Measurements from ENCODE around the gene TFF2. TPM values are rescaled to one million over a fixed set of nuclear protein-coding genes. Genes with fewer than 3 reads are reported as not detected.

TFF2 gene
- total and polyA plus RNA-seq, 7 donors, result not detected

DNA sequence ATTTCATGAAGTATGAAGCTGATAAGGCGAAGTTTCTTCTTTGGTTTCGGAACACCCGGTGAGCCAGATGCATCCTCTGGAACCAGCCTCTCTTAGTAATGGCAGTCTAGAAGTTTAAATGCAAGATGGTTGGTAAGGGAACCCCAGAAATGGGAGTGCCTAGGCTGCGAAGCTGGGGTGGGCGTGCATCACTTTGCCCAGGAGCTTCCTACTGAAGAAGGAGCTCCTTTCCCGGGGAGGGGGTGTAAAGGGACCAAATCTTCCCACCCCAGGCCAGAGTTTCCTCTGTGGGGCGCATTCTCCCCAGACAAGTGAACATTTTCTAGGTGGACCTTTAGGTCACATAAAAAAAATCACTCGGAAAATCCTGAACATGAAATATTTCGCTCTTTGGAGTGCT, 4.4 kb downstream of the TFF2 start:
- Histone ChIP-seq H3K36me3 (ENCODE audit: insufficient read depth in 1 of 2, low read depth in 1 of 2) (no peaks in the 10 kb centered on the region), H3K4me1 (no peaks in the 10 kb centered on the region), H3K4me3 (no peak overlapping the region), H3K27me3 (ENCODE audit: insufficient read depth in 3 of 3, low read length in 2 of 3) (peaks cover 0 to 18% (median 7%) of the 10 kb centered on the region in 3 donors), H3K9me3 (no peaks in the 10 kb centered on the region), H3K27ac (no peak overlapping the region)
- 86 to 89% (median 87%) methylated on average over 9 of the region's 9 CpGs for WGBS, 3 donors
- ATAC-seq (no peak), DNase-seq (no peak)
- intact Hi-C loops (cut with DNase I), result no loop called here
- TF ChIP-seq, protein P1, sequence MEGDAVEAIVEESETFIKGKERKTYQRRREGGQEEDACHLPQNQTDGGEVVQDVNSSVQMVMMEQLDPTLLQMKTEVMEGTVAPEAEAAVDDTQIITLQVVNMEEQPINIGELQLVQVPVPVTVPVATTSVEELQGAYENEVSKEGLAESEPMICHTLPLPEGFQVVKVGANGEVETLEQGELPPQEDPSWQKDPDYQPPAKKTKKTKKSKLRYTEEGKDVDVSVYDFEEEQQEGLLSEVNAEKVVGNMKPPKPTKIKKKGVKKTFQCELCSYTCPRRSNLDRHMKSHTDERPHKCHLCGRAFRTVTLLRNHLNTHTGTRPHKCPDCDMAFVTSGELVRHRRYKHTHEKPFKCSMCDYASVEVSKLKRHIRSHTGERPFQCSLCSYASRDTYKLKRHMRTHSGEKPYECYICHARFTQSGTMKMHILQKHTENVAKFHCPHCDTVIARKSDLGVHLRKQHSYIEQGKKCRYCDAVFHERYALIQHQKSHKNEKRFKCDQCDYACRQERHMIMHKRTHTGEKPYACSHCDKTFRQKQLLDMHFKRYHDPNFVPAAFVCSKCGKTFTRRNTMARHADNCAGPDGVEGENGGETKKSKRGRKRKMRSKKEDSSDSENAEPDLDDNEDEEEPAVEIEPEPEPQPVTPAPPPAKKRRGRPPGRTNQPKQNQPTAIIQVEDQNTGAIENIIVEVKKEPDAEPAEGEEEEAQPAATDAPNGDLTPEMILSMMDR (IDR thresholded peaks at IDR 0.05), result no peak

DNA sequence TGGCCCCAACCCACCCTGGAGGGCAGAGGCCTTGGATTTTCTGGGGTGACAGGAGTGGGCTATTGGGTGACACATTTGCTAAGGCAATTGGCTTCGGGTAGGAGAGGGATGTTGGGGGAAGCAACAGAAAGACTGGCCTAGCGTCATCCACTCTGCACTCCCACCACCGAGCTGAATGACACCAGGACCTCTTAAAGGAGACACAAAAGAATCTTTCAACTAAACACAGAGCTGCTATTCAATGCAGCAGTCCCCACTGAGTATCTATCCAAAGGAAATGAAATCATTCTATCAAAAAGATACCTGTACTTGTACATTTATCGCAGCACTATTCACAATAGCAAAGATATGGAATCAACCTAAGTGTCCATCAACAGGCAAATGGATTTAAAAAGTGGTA, 6.2 kb downstream of the TFF2 start:
- DNase-seq (no peak), ATAC-seq (no peak)
- WGBS, 3 donors, result 73 to 76% (median 75%) methylated on average over 4 of the region's 4 CpGs
- Histone ChIP-seq H3K9me3 (no peaks in the 10 kb centered on the region), H3K36me3 (ENCODE audit: insufficient read depth in 1 of 2, low read depth in 1 of 2) (no peaks in the 10 kb centered on the region), H3K27ac (no peak overlapping the region), H3K4me3 (no peak overlapping the region), H3K27me3 (ENCODE audit: insufficient read depth in 3 of 3, low read length in 2 of 3) (peaks cover 0 to 18% (median 7%) of the 10 kb centered on the region in 3 donors), H3K4me1 (no peaks in the 10 kb centered on the region)
- intact Hi-C loops (cut with DNase I), result no loop called here
- TF ChIP-seq, protein P1 (IDR thresholded peaks at IDR 0.05), result no peak

DNA sequence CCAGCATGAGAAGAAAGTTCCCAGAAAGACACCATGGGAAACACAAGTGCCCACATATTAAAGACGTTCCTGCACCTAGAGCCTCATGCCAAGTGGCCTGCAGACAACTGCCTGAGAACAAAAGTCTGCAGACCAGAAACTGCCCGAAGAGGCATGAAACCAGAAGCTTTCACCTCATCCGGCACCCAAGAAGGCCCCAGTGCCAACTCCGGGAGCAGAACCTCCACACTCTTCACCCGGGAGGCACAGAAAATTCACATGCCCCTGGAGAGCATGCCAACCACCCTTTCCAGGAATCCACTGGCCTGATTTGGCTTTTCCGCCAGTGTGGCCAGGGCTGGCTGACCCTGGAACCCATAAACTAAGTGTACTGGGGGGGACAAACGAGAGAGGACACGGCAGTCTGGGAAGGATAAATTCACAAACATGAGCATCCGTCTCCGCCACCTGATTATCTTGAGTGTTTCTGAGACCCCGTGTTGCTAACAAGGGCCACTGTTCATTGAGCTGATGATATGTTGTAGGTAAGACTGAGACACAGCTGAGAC, 6.8 kb downstream of the TFF2 start:
- intact Hi-C loops (cut with DNase I), result no loop called here
- H3K27ac ChIP-seq, result no peak overlapping the region
- WGBS, 3 donors, result 51 to 68% (median 60%) methylated on average over 11 of the region's 11 CpGs
- no peaks in the 10 kb centered on the region for H3K36me3 ChIP-seq (ENCODE audit: insufficient read depth in 1 of 2, low read depth in 1 of 2)
- peaks cover 0 to 18% (median 7%) of the 10 kb centered on the region in 3 donors for H3K27me3 ChIP-seq (ENCODE audit: insufficient read depth in 3 of 3, low read length in 2 of 3)
- TF ChIP-seq, protein P1 (IDR thresholded peaks at IDR 0.05), result no peak
- H3K4me1 ChIP-seq, result no peaks in the 10 kb centered on the region
- H3K4me3 ChIP-seq, result no peak overlapping the region
- ATAC-seq (no peak), DNase-seq (no peak)
- no peaks in the 10 kb centered on the region for H3K9me3 ChIP-seq

DNA sequence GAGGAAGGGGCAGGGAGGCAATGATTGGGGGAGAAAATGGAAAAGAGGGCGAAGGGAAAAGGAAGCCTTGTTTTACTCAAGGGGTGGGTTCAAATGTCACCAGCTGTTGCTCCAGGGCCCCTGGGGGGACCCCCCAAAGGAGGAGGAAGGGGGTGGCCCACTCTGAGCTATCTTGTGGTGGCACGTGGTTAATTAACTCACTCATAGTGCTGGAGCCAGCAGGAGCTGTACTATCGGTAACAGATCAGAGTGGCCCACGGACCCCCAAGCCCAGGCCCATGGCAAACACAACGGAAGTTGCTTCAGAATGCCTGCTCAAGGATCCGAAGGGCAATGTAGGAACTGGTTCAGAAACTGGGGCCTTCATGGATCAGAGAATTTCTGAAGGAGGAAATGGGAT, 7.2 kb downstream of the TFF2 start:
- no peak for ATAC-seq
- intact Hi-C loops (cut with DNase I), result no loop called here

More for the DNA sequence above, 7.2 kb downstream of the TFF2 start:
- TF ChIP-seq, protein P1 (IDR thresholded peaks at IDR 0.05), result no peak
- H3K4me1 ChIP-seq, result no peaks in the 10 kb centered on the region
- no peak overlapping the region for H3K27ac ChIP-seq
- 75 to 85% (median 85%) methylated on average over 6 of the region's 6 CpGs for WGBS, 3 donors
- no peaks in the 10 kb centered on the region for H3K36me3 ChIP-seq (ENCODE audit: insufficient read depth in 1 of 2, low read depth in 1 of 2)
- H3K27me3 ChIP-seq (ENCODE audit: insufficient read depth in 3 of 3, low read length in 2 of 3), result peaks cover 0 to 18% (median 6%) of the 10 kb centered on the region in 3 donors
- H3K4me3 ChIP-seq, result no peak overlapping the region
- DNase-seq, result no peak
- H3K9me3 ChIP-seq, result no peaks in the 10 kb centered on the region

Data from psoas muscle (tissue), 8 donors.